Measurements from ENCODE around the gene PLEKHH1.

Gene PLEKHH1

DNA sequence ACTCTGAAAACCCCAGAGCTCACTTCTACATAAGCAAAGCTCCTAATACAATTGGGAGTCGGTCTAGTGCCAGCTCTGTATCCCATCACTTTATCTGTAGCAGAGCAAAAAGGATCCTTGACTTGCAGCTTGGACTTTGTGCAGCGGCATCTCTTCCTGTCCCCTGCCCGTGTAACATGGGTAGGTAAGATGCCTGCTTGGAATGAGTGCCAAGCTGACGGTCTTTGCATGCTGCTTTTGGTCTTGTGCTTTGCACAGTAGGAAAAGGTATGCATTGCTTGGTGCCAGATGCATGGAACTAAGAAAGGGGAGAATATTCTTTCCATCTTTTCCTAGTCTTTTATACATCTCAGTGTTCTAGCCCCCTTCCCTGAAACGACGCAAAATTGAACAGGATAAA is 6.9 kb upstream of the PLEKHH1 start:
- no peak for TF ChIP-seq ZNF791 (tag by site-specific recombination; IDR thresholded peaks at IDR 0.05)
- TF ChIP-seq ZNF610 (tag by site-specific recombination; IDR thresholded peaks at IDR 0.05; ENCODE audit: borderline replicate concordance), result no peak
- TF ChIP-seq ZNF626 (tag by site-specific recombination; IDR thresholded peaks at IDR 0.05), result no peak
- TF ChIP-seq, protein P1, sequence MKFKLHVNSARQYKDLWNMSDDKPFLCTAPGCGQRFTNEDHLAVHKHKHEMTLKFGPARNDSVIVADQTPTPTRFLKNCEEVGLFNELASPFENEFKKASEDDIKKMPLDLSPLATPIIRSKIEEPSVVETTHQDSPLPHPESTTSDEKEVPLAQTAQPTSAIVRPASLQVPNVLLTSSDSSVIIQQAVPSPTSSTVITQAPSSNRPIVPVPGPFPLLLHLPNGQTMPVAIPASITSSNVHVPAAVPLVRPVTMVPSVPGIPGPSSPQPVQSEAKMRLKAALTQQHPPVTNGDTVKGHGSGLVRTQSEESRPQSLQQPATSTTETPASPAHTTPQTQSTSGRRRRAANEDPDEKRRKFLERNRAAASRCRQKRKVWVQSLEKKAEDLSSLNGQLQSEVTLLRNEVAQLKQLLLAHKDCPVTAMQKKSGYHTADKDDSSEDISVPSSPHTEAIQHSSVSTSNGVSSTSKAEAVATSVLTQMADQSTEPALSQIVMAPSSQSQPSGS (tag by site-specific recombination; IDR thresholded peaks at IDR 0.05; ENCODE audit: low read depth), result no peak
- no peak for TF ChIP-seq ZNF837 (tag by site-specific recombination; IDR thresholded peaks at IDR 0.05)
- TF ChIP-seq ELK4 (IDR thresholded peaks at IDR 0.05; ENCODE audit: borderline replicate concordance, low read depth, low read length), result no peak
- TF ChIP-seq SP7 (tag by site-specific recombination; IDR thresholded peaks at IDR 0.05), result no peak
- no peak for TF ChIP-seq ZNF747 (tag by site-specific recombination; IDR thresholded peaks at IDR 0.05)
- no peak for TF ChIP-seq IKZF3 (tag by site-specific recombination; IDR thresholded peaks at IDR 0.05)
- TF ChIP-seq ZNF580 (tag by site-specific recombination; IDR thresholded peaks at IDR 0.05), result no peak
- no peak for TF ChIP-seq ZNF335 (tag by site-specific recombination; conservative IDR thresholded peaks at IDR 0.05)
- TF ChIP-seq SP2 (tag by site-specific recombination; IDR thresholded peaks at IDR 0.05), result no peak
- no peak for TF ChIP-seq ZXDB (tag by site-specific recombination; IDR thresholded peaks at IDR 0.05)
- no peak for TF ChIP-seq FEZF1 (tag by site-specific recombination; IDR thresholded peaks at IDR 0.05)
- TF ChIP-seq, protein P2, sequence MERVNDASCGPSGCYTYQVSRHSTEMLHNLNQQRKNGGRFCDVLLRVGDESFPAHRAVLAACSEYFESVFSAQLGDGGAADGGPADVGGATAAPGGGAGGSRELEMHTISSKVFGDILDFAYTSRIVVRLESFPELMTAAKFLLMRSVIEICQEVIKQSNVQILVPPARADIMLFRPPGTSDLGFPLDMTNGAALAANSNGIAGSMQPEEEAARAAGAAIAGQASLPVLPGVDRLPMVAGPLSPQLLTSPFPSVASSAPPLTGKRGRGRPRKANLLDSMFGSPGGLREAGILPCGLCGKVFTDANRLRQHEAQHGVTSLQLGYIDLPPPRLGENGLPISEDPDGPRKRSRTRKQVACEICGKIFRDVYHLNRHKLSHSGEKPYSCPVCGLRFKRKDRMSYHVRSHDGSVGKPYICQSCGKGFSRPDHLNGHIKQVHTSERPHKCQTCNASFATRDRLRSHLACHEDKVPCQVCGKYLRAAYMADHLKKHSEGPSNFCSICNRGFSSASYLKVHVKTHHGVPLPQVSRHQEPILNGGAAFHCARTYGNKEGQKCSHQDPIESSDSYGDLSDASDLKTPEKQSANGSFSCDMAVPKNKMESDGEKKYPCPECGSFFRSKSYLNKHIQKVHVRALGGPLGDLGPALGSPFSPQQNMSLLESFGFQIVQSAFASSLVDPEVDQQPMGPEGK (tag by site-specific recombination; IDR thresholded peaks at IDR 0.05), result no peak
- H3K4me1 ChIP-seq (ENCODE audit: control insufficient read depth, insufficient read depth, low read length), result peaks cover 6% of the 10 kb centered on the region
- POLR2A ChIA-PET, result interaction anchor here (0.6 to 1.6 kb wide), 2 partner anchors 45 to 136 kb away, joined by 5 read pairs; no protein-coding TSS in a partner anchor

DNA sequence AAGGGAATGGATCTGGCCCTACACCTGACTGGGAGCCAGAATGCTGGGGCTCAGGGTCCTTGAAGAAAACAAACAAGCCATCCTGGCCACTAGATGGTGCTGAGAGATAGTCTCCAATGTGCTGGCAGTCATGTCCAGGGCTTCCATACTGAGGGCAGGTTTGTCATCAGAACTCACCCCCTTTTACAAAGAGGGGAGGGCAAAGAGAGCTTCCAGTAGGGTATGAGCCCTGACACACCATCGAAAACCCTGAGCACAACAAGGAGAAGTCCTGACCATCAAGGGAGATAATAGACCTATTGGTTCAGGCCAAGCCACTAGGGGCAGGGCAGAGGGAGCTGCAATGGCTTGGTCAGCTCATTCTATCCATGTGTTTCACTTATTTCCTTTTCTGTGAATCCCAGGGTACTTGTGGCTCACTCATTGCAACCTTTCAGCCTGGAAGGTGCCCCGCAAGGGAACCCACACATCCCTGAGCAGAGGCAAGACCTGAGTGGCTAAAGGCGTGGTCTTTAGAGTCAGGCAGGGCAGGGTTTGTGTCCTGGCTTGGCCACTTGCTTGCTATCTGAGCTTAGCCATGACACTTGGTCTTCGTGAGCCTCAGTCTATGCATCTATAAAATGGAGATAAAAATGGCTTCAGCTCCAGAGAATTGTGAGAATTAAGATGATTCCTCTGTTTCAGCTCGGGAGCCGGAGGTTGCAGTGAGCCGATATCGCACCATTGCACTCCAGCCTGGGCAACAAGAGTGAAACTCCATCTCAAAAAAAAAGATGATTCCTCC is 6.2 kb upstream of the PLEKHH1 start:
- no peak overlapping the region for H3K27ac ChIP-seq (ENCODE audit: extremely low read depth, low read depth, low read length)
- ChIA-PET CTCF (interaction anchor here (0.6 to 6.5 kb wide), 55 partner anchors 10 to 184 kb away, joined by 3 to 143 read pairs (median 4); partner anchors contain the start of genes ARG2, PIGH and RDH12), POLR2A (interaction anchor here (0.7 to 1.6 kb wide), 3 partner anchors 44 to 169 kb away, joined by 3 to 5 read pairs (median 3); partner anchors contain the start of gene RDH11)
- no peaks in the 10 kb centered on the region for H3K9me3 ChIP-seq (ENCODE audit: control insufficient read depth, insufficient read depth, low read depth, low read length)
- no peak overlapping the region for H3K4me3 ChIP-seq (ENCODE audit: low read depth, low read length)
- peaks cover 6% of the 10 kb centered on the region for H3K4me1 ChIP-seq (ENCODE audit: control insufficient read depth, insufficient read depth, low read length)
- H3K36me3 ChIP-seq (ENCODE audit: control insufficient read depth in 2 of 2, insufficient read depth in 1 of 2, low read length in 2 of 2), result no peaks in the 10 kb centered on the region
- no peak for TF ChIP-seq ZNF677 (tag by site-specific recombination; IDR thresholded peaks at IDR 0.05)
- TF ChIP-seq ZEB2 (tag by site-specific recombination; IDR thresholded peaks at IDR 0.05), result no peak
- TF ChIP-seq ZNF146 (tag by site-specific recombination; IDR thresholded peaks at IDR 0.05), result no peak
- TF ChIP-seq, protein P3, sequence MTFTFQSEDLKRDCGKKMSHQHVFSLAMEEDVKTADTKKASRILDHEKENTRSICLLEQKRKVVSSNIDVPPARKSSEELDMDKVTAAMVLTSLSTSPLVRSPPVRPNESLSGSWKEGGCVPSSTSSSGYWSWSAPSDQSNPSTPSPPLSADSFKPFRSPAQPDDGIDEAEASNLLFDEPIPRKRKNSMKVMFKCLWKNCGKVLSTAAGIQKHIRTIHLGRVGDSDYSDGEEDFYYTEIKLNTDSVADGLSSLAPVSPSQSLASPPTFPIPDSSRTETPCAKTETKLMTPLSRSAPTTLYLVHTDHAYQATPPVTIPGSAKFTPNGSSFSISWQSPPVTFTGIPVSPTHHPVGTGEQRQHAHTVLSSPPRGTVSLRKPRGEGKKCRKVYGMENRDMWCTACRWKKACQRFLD (tag by site-specific recombination; IDR thresholded peaks at IDR 0.05), result no peak
- no peak for TF ChIP-seq ZNF626 (tag by site-specific recombination; IDR thresholded peaks at IDR 0.05)
- peak; percentile 70 for TF ChIP-seq CTCF (tag by site-specific recombination; IDR thresholded peaks at IDR 0.05)
- TF ChIP-seq REPIN1 (tag by site-specific recombination; IDR thresholded peaks at IDR 0.05; ENCODE audit: low read depth), result no peak
- TF ChIP-seq SCRT1 (tag by site-specific recombination; IDR thresholded peaks at IDR 0.05; ENCODE audit: borderline replicate concordance), result no peak
- no peak for TF ChIP-seq ZNF26 (tag by site-specific recombination; IDR thresholded peaks at IDR 0.05)
- TF ChIP-seq ZNF600 (tag by site-specific recombination; IDR thresholded peaks at IDR 0.05), result 0 out of 2 replicates have a peak, but pooled peaks have one; percentile 31
- no peak for TF ChIP-seq ZNF426 (tag by site-specific recombination; IDR thresholded peaks at IDR 0.05)

More for the DNA sequence above, 6.9 kb upstream of the PLEKHH1 start:
- no peak overlapping the region for H3K4me3 ChIP-seq (ENCODE audit: low read depth, low read length)
- H3K27ac ChIP-seq (ENCODE audit: extremely low read depth, low read depth, low read length), result no peak overlapping the region
- H3K36me3 ChIP-seq (ENCODE audit: control insufficient read depth in 2 of 2, insufficient read depth in 1 of 2, low read length in 2 of 2), result no peaks in the 10 kb centered on the region
- H3K9me3 ChIP-seq (ENCODE audit: control insufficient read depth, insufficient read depth, low read depth, low read length), result no peaks in the 10 kb centered on the region
- CTCF ChIA-PET, result interaction anchor here (0.6 to 6.5 kb wide), 39 partner anchors 9 to 910 kb away, joined by 3 to 143 read pairs (median 5); partner anchors contain the start of genes ARG2, ATP6V1D, EIF2S1 and RDH12
